ENCODE data around the gene FILIP1.

FILIP1 gene

GRCh38 chr6:75249837-75250236, 243.8 kb downstream of the FILIP1 start:
- DNase-seq: no peak

GRCh38 chr6:75246386-75246785, 247.2 kb downstream of the FILIP1 start:
- no peak for DNase-seq

GRCh38 chr6:75244063-75244584, 249.5 kb downstream of the FILIP1 start:
- DNase-seq: no peak

- peak; percentile 93 for DNase-seq
These were observed 250.1 kb downstream of the FILIP1 start, which contains the start of gene COX7A2 for GRCh38 chr6:75243333-75244062. COX7A2 (minus strand) TSS chr6:75243801; CDS start chr6:75243734, 67 bp downstream.

Data from CD4-positive, alpha-beta T cell treated with Interleukin-21 for 1 hour (primary cell).